ENCODE results near the gene ELFN1. TPM values are rescaled to one million over a fixed set of nuclear protein-coding genes. Genes with fewer than 3 reads are reported as not detected.

The ELFN1 gene
- total RNA-seq, 2 donors from 2014 or later, result 0.11 TPM; not detected in 1

GRCh38 chr7:1637155-1637554 is 32.9 kb upstream of the ELFN1 start:
- ATAC-seq, result no peak
- H3K27ac Mint-ChIP-seq, result no peak overlapping the region
- H3K9me3 Mint-ChIP-seq, result peaks cover 4% of the 10 kb centered on the region
- DNase-seq (ENCODE audit: low spot score), result no peak
- H3K27me3 Mint-ChIP-seq, result peaks cover 0 to 8% of the 10 kb centered on the region in 2 donors
- no peak overlapping the region for H3K4me3 Mint-ChIP-seq
- H3K36me3 Mint-ChIP-seq, result peaks cover 4% of the 10 kb centered on the region
- H3K4me1 Mint-ChIP-seq (ENCODE audit: low read depth in 2 of 2), result peaks cover 0 to 2% of the 10 kb centered on the region in 2 donors

- peaks cover 5 to 8% of the 10 kb centered on the region in 2 donors for H3K27me3 Mint-ChIP-seq
- no peak overlapping the region for H3K27ac Mint-ChIP-seq
- H3K4me1 Mint-ChIP-seq (ENCODE audit: low read depth in 2 of 2), result peaks cover 0 to 2% of the 10 kb centered on the region in 2 donors
- peaks cover 4% of the 10 kb centered on the region for H3K9me3 Mint-ChIP-seq
- no peak for DNase-seq (ENCODE audit: low spot score)
- H3K36me3 Mint-ChIP-seq, result peaks cover 4% of the 10 kb centered on the region
- H3K4me3 Mint-ChIP-seq, result no peak overlapping the region
- no peak for ATAC-seq
Measured at GRCh38 chr7:1638215-1638661, 31.8 kb upstream of the ELFN1 start.

- Mint-ChIP-seq H3K27me3 (peaks cover 8% of the 10 kb centered on the region in 2 donors), H3K4me1 (ENCODE audit: low read depth in 2 of 2) (peaks cover 0 to 2% of the 10 kb centered on the region in 2 donors), H3K36me3 (peaks cover 4% of the 10 kb centered on the region), H3K27ac (no peak overlapping the region), H3K9me3 (peaks cover 4% of the 10 kb centered on the region), H3K4me3 (no peak overlapping the region)
- ATAC-seq (no peak), DNase-seq (ENCODE audit: low spot score) (no peak)
Measured at GRCh38 chr7:1639071-1639470, 31.0 kb upstream of the ELFN1 start.

- H3K36me3 Mint-ChIP-seq, result peaks cover 4% of the 10 kb centered on the region
- DNase-seq (ENCODE audit: low spot score) (no peak), ATAC-seq (no peak)
- H3K9me3 Mint-ChIP-seq, result peaks cover 4% of the 10 kb centered on the region
- peaks cover 5 to 8% of the 10 kb centered on the region in 2 donors for H3K27me3 Mint-ChIP-seq
- H3K4me3 Mint-ChIP-seq, result no peak overlapping the region
- no peak overlapping the region for H3K27ac Mint-ChIP-seq
- H3K4me1 Mint-ChIP-seq (ENCODE audit: low read depth in 2 of 2), result no peaks in the 10 kb centered on the region
Measured at GRCh38 chr7:1639532-1640175, 30.4 kb upstream of the ELFN1 start.

- DNase-seq (ENCODE audit: low spot score) (peak; percentile 40), ATAC-seq (no peak)
- H3K27ac Mint-ChIP-seq, result no peak overlapping the region
- peaks cover 4% of the 10 kb centered on the region for H3K9me3 Mint-ChIP-seq
- peaks cover 5 to 8% of the 10 kb centered on the region in 2 donors for H3K27me3 Mint-ChIP-seq
- peaks cover 4% of the 10 kb centered on the region for H3K36me3 Mint-ChIP-seq
- H3K4me1 Mint-ChIP-seq (ENCODE audit: low read depth in 2 of 2), result no peaks in the 10 kb centered on the region
- no peak overlapping the region for H3K4me3 Mint-ChIP-seq
Measured at GRCh38 chr7:1640376-1641172, 29.5 kb upstream of the ELFN1 start.

GRCh38 chr7:1641173-1641572 is 28.9 kb upstream of the ELFN1 start:
- no peak for ATAC-seq
- peaks cover 4% of the 10 kb centered on the region for H3K9me3 Mint-ChIP-seq
- no peaks in the 10 kb centered on the region for H3K4me1 Mint-ChIP-seq (ENCODE audit: low read depth in 2 of 2)
- H3K4me3 Mint-ChIP-seq, result no peak overlapping the region
- peaks cover 4% of the 10 kb centered on the region for H3K36me3 Mint-ChIP-seq
- peaks cover 5 to 8% of the 10 kb centered on the region in 2 donors for H3K27me3 Mint-ChIP-seq
- peak; percentile 38 for DNase-seq (ENCODE audit: low spot score)
- no peak overlapping the region for H3K27ac Mint-ChIP-seq

GRCh38 chr7:1641661-1642260 is 28.3 kb upstream of the ELFN1 start:
- ATAC-seq, result no peak
- H3K4me1 Mint-ChIP-seq (ENCODE audit: low read depth in 2 of 2), result no peaks in the 10 kb centered on the region
- H3K9me3 Mint-ChIP-seq, result peaks cover 4% of the 10 kb centered on the region
- DNase-seq (ENCODE audit: low spot score), result peak; percentile 45
- peaks cover 5 to 8% of the 10 kb centered on the region in 2 donors for H3K27me3 Mint-ChIP-seq
- no peak overlapping the region for H3K27ac Mint-ChIP-seq
- peaks cover 4% of the 10 kb centered on the region for H3K36me3 Mint-ChIP-seq
- no peak overlapping the region for H3K4me3 Mint-ChIP-seq

GRCh38 chr7:1642291-1642731 is 27.8 kb upstream of the ELFN1 start:
- Mint-ChIP-seq H3K4me3 (no peak overlapping the region), H3K9me3 (peaks cover under 1% of the 10 kb centered on the region), H3K36me3 (peaks cover under 1% of the 10 kb centered on the region), H3K27me3 (peaks cover 5 to 8% of the 10 kb centered on the region in 2 donors), H3K27ac (no peak overlapping the region), H3K4me1 (ENCODE audit: low read depth in 2 of 2) (no peaks in the 10 kb centered on the region)
- DNase-seq (ENCODE audit: low spot score), result peak; percentile 54
- no peak for ATAC-seq

- Mint-ChIP-seq H3K9me3 (no peaks in the 10 kb centered on the region), H3K27ac (no peak overlapping the region), H3K4me3 (no peak overlapping the region), H3K36me3 (no peaks in the 10 kb centered on the region), H3K4me1 (ENCODE audit: low read depth in 2 of 2) (no peaks in the 10 kb centered on the region), H3K27me3 (peaks cover 5 to 8% of the 10 kb centered on the region in 2 donors)
- ATAC-seq (no peak), DNase-seq (ENCODE audit: low spot score) (no peak)
Measured at GRCh38 chr7:1643270-1644092, 26.6 kb upstream of the ELFN1 start.

GRCh38 chr7:1644341-1645070 is 25.6 kb upstream of the ELFN1 start:
- Mint-ChIP-seq H3K4me1 (ENCODE audit: low read depth in 2 of 2) (no peaks in the 10 kb centered on the region), H3K36me3 (no peaks in the 10 kb centered on the region), H3K9me3 (no peaks in the 10 kb centered on the region), H3K27me3 (peaks cover 5 to 15% of the 10 kb centered on the region in 2 donors), H3K27ac (no peak overlapping the region), H3K4me3 (no peak overlapping the region)
- no peak for DNase-seq (ENCODE audit: low spot score)
- no peak for ATAC-seq

- Mint-ChIP-seq H3K4me1 (ENCODE audit: low read depth in 2 of 2) (no peaks in the 10 kb centered on the region), H3K27ac (no peak overlapping the region), H3K4me3 (no peak overlapping the region), H3K27me3 (peaks cover 5 to 20% of the 10 kb centered on the region in 2 donors), H3K36me3 (no peaks in the 10 kb centered on the region), H3K9me3 (no peaks in the 10 kb centered on the region)
- no peak for ATAC-seq
- no peak for DNase-seq (ENCODE audit: low spot score)
Measured at GRCh38 chr7:1645071-1645409, 25.0 kb upstream of the ELFN1 start.

GRCh38 chr7:1645476-1645875 is 24.6 kb upstream of the ELFN1 start:
- DNase-seq (ENCODE audit: low spot score) (no peak), ATAC-seq (no peak)
- no peaks in the 10 kb centered on the region for H3K9me3 Mint-ChIP-seq
- peaks cover 5 to 20% of the 10 kb centered on the region in 2 donors for H3K27me3 Mint-ChIP-seq
- H3K4me1 Mint-ChIP-seq (ENCODE audit: low read depth in 2 of 2), result no peaks in the 10 kb centered on the region
- no peak overlapping the region for H3K27ac Mint-ChIP-seq
- H3K36me3 Mint-ChIP-seq, result no peaks in the 10 kb centered on the region
- no peak overlapping the region for H3K4me3 Mint-ChIP-seq

GRCh38 chr7:1646391-1646790 is 23.7 kb upstream of the ELFN1 start:
- Mint-ChIP-seq H3K27me3 (peaks cover 5 to 20% of the 10 kb centered on the region in 2 donors), H3K36me3 (no peaks in the 10 kb centered on the region), H3K4me3 (no peak overlapping the region), H3K4me1 (ENCODE audit: low read depth in 2 of 2) (no peaks in the 10 kb centered on the region), H3K9me3 (no peaks in the 10 kb centered on the region), H3K27ac (no peak overlapping the region)
- DNase-seq (ENCODE audit: low spot score), result no peak
- no peak for ATAC-seq

Data from natural killer cell treated with Interleukin-12 subunit alpha and Interleukin-12 subunit beta and Interleukin-15 and Interleukin-18, amount 100 ng/mL, for 72 hours (primary cell).